Tibial nerve (tissue), 4 donors: ENCODE results near the gene DNM1L.

Source experiments
- EP300 ChIP-seq, 2 donors: sonication (generic); formaldehyde crosslinking; IDR thresholded peaks; one replicate each; pipeline ENCODE4 v1.6.1; 2017; ENCODE audit warnings: antibody characterized with exemption in 2 of 2, mild to moderate bottlenecking in 1 of 2
- POLR2A ChIP-seq, 2 donors: fragments of 450-650 bp; IDR thresholded peaks; one replicate each; pipeline ENCODE4 v1.6.1; 2017; ENCODE audit warnings: antibody characterized with exemption in 2 of 2, mild to moderate bottlenecking in 2 of 2, moderate library complexity in 2 of 2
- TF ChIP-seq, protein P1 (sequence below), 5 experiments: fragments of 200-600 bp in 3 of 5; fragments of 450-650 bp in 2 of 5; sonication (generic) in 3 of 5; IDR thresholded peaks; one replicate each; pipeline ENCODE4 v1.5.1; 2016 to 2019; ENCODE audit warnings: antibody characterized with exemption in 5 of 5, mild to moderate bottlenecking in 3 of 5, moderate library complexity in 2 of 5

DNA sequence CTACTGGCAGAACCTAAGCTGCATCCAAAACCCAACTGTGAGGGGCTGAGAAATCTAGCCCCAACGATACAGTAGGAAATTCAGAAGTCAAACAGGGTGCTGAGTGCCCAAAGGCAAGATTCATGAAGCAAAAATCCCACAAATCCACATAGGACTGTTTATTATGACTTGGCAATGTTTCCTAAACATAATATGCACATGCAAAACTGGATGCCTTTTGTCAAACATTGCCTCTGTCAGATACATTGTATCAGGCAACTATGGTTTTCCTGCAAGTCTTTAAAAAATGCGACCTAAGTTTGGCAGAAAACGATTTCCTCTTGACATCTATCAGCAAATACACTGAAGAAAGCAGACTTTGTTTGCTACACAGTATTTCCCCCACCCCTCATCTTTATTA, 103.9 kb downstream of the DNM1L start:
- TF ChIP-seq, protein P1, sequence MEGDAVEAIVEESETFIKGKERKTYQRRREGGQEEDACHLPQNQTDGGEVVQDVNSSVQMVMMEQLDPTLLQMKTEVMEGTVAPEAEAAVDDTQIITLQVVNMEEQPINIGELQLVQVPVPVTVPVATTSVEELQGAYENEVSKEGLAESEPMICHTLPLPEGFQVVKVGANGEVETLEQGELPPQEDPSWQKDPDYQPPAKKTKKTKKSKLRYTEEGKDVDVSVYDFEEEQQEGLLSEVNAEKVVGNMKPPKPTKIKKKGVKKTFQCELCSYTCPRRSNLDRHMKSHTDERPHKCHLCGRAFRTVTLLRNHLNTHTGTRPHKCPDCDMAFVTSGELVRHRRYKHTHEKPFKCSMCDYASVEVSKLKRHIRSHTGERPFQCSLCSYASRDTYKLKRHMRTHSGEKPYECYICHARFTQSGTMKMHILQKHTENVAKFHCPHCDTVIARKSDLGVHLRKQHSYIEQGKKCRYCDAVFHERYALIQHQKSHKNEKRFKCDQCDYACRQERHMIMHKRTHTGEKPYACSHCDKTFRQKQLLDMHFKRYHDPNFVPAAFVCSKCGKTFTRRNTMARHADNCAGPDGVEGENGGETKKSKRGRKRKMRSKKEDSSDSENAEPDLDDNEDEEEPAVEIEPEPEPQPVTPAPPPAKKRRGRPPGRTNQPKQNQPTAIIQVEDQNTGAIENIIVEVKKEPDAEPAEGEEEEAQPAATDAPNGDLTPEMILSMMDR (IDR thresholded peaks at IDR 0.05): no peak
- TF ChIP-seq POLR2A (IDR thresholded peaks at IDR 0.05) (no peak), EP300 (IDR thresholded peaks at IDR 0.05) (no peak)
